CD4-positive, alpha-beta T cell treated with Interleukin-15 for 4 hours (primary cell): ENCODE measurements around the gene AGL.
"Not testable (repeated sequence)": the region's sequence is repeated elsewhere in the genome, so short reads cannot be mapped to it uniquely, and the experiment has no call there.

Source experiments
- DNase-seq: peaks from one replicate; pipeline ENCODE4 v3.0.0-alpha.2; 2020; ENCODE audit warnings: low spot score

The AGL gene

DNA sequence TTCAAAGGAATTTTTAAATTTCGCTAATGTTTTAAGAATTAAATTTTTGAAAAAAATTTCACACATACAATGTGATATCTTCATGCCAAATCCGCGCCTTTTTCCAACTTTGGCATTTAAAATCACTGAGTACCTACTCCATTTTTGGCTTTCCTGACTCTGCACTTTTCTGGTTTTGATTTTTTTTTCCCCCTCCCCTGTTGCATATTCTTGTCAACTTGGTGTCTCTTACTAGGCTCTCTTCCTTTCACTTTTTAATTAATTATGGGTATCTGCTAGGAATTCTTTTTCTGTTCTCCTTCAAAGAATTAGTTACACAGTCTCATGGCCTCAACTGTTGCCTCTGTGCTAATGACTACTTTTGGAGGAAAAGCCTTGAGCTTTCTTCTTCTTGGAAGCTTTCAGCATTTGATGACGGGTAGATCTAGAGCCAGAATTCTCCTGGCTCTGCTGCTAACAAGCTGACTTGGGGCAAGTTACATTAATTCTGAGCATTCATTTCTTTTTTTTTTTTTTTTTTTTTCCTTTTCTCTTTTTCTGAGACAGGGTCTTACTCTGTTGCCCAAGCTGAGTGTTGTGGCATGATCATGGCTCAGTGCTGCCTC lies 1.8 kb downstream of the AGL start:
- no peak for DNase-seq

DNA sequence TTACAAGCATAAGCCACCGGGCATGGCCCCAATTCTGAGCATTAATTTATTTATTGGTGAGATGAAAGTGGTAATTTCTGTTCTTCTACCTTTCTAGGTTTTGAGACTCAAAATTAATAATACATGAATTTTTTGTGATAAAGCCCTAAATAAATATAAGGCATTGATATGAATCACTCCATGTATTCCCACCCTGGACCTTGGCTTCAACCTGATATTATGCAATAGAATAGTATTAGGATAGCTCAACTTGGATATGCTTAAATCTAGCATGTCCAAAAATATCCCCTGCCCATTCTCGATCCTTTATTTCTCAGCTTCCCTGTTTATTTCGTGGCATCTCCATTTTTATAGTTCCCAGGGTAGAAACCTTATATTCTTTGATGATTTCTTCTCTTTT lies 2.5 kb downstream of the AGL start:
- no peak for DNase-seq

DNA sequence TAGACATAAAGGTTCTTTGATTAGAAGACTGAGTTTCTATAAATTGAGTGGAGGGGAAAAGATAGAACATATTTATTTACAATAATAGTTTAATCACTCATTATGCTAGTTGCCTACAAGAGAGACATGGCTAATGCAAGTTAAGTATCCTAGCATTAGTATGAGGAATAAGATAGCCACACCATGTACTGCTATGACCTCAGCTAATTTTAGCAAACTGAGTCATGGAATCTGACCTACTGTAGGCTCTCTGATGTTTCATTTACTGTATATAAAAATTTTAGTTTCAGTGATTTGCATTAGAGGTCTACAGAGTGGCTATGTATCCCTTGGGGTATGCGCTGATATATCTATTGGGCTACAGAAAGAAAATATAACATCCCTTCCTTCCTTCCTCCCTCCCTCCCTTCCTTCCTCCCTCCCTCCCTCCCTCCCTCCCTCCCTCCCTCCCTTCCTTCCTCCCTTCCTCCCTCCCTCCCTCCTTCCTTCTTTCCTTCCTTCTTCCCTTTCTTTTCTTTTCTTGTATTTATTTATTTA lies 5.8 kb downstream of the AGL start:
- no peak for DNase-seq

DNA sequence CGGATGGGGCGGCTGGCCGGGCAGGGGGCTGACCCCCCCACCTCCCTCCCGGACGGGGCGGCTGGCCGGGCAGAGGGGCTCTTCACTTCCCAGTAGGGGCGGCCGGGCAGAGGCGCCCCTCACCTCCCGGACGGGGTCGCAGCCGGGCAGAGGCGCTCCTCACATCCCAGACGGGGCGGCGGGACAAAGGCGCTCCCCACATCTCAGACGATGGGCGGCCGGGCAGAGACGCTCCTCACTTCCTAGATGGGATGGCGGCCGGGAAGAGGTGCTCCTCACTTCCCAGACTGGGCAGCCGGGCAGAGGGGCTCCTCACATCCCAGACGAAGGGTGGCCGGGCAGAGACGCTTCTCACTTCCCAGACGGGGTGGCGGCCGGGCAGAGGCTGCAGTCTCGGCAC lies 6.9 kb downstream of the AGL start:
- not testable (repeated sequence) for DNase-seq

DNA sequence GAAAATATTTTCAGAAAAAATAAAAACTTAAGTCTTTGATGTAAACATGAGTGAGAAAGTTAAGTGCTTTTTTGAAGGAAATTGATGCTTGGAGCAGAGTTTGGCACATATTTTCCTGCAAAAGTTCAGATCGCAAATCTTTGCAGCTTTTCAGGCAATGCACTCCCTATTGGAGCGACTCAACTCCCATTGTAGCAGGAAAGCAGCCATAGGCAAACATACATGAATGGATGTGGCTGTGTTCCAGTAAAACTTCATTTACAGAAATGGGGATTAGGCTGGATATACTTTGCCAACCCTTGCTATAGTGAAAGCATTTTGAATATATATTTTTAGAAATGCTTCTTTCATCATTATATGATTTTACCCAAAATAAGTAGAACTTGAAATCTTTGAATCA lies 8.1 kb downstream of the AGL start:
- DNase-seq, result no peak

DNA sequence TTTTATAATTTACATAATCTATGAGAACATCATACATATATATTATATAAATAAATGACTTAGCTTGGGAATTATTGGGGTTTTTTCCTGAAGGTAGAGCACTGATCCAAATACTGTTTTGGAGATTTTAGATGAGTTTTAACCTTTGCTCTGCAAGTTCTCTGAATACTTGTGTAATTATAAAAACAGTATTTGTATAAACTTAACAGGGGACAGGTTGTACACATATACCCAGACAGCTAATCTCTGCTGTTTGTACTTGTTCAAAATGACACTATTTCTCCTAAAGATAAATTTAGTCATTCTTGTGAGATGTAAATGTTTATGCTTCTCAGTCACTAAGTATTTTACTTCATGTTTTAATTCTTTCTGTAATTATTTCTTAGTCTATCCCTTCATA lies 8.7 kb downstream of the AGL start:
- DNase-seq, result no peak

DNA sequence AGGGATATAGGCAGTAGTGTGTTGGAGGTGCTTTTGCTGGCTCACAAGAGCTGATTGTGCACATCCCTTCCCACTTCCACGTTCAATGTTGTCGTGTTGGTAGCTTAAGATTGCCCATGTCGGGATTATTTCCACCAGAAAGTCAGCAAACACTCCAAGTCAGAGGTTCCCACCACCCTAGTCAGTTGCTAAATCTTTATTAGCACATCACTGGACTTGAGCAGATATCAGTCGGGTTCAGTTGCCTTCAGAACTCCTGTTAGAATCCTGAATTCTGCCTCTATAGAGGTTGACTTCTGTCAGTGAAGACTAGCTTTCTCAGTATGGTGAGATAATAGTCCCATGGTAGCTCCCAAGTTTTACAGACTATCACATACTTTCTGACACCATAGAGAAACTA lies 10.5 kb downstream of the AGL start:
- no peak for DNase-seq

DNA sequence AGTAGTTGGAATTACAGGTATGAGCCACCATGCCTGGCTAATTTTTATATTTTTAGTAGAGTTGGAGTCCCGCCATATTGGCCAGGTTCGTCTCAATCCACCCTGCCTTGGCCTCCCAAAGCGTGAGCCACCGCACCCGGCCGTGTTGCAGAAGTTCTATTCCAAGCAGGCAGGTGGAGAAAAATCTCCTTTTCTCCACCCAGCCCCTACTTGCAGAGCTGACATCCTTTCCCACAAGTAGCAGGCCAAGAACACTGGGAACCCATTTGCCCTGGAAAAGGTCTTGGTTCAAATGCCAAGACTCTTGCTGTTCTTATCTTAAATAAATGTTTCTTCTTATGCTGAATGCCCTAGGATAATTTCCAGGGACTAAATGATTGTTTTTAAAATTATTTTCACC lies 17.5 kb downstream of the AGL start:
- no peak for DNase-seq

DNA sequence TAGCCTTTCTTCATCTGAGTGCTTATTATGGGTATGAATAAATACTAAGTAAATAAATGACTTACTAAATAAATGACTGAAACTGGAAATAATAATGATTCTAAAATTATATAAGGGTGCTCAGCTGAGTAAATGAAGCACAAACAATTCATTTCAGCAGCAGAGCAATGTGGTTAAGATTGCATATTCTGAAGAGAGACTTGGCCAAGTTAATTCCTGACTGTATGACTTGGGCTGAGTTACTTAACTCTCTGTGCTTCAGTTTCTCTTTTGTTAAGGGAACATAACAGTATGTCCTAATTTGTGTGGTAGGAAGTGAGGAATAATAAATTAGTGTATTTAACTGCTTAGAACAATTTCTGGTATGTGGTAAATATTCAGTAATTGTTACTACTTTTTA lies 19.1 kb downstream of the AGL start:
- DNase-seq, result no peak

DNA sequence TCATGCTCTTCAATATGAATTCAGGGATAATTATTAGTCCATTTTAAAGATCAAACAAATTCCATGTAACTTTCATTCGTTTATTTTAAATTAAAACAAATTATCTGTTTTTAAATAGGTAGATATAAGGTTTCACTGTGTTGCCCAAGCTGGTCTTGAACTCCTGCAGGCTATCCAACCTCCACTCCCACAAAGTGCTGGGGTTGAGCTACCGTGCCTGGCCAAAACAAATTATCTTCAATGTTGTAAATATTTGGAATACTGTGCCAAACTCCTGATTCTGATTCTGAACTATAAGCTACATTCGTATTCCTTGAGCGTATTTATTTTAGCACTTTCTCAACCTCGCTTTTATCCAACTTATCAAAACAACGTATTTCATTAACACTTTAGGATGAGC lies 19.6 kb downstream of the AGL start:
- no peak for DNase-seq

DNA sequence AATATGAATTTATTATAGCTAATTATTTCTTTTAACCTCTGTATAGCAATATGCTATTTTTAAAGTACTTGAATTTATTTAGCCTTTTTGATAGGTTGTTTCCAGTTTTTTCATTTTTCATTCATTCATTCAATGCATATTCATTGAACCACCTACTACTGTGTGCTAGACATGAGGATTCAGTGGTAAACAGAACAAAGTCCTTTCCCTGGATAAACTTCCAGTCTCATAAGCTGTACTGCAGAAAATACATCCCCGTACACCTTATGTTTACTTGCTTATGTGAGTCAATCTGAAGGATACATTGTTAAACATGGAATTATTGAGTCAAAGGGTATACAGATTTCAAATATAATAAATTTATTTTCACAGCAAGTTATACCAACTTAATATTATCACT lies 21.9 kb downstream of the AGL start:
- no peak for DNase-seq

DNA sequence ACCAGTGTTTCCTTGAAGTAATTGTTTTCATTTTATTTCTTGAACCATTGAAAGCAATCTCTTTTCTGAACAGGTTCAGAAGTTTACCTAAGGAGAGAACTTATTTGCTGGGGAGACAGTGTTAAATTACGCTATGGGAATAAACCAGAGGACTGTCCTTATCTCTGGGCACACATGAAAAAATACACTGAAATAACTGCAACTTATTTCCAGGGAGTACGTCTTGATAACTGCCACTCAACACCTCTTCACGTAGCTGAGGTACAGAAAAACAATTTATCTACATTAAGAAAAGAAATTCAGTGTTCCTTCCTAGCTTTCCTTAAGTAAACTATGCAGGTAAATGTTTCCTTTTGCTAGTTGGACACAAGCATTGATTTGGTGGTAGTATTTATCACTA lies 27.4 kb downstream of the AGL start:
- DNase-seq, result no peak

DNA sequence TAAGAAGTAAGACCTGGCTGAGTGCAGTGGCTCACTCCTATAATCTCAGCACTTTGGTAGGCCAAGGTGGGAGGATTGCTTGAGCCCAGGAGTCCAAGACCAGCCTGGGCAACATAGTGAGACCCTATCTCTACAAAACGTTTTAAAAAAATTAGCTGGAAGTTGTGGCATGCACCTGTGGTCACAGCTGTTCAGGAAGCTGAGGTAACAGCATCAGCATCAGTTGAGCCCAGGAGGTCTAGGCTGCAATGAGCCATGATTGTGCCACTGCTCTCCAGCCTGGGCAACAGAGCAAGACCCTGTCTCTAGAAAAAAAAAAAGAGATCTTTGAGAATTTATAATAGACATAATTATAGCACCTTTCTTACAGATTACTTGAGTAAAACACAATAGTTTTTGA lies 36.0 kb downstream of the AGL start:
- DNase-seq, result no peak

DNA sequence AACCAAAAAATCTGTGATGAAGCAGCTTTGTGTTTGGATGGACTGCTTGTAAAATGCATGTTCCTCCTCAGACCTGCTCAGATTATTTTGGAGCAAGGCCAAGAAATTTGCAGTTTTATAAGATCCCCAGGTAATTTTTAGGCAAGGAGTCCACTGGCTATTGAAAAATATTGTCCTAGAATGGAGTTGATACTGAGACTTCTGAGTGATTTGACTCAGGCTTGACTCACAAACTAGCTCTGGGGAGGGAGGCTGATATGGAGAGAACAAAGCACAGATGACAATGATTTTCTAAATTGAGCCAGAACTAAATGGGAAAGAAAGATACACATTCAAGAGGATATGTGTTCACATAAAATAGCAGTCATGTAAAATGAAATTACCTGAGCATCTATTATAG lies 36.7 kb downstream of the AGL start:
- DNase-seq, result no peak

DNA sequence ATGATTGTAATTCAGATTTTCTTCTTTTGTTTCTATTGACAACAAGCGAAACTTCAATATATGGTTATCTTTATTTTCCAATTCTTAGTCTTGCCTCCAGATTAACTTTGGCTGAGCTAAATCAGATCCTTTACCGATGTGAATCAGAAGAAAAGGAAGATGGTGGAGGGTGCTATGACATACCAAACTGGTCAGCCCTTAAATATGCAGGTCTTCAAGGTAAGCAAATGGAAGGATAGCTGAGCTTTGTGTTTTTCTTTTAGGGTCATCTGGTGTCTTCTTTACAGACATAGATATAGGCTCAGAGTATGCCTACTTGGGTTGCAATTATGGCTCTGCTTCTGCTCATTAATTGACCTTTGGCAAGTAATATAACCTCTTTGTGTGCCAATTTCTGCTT lies 37.7 kb downstream of the AGL start:
- DNase-seq, result no peak

DNA sequence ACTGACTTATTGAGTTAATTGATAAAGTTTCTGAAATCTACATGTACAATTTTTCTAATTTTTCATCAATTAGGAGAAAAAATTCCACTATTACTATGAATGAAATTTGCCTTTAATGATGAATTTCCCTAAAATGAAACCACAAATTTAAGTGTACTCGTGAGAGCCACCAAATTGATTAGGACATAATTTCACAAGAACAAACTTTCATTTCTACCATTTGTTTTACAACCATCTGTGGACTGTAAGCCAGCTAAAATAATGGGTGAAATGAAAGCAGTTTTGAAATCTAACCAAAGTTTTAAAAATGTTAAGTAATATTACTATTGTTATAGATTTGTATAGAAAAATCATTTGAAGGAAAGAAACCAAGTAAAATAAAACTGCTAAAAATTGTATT lies 41.8 kb downstream of the AGL start:
- DNase-seq, result no peak

DNA sequence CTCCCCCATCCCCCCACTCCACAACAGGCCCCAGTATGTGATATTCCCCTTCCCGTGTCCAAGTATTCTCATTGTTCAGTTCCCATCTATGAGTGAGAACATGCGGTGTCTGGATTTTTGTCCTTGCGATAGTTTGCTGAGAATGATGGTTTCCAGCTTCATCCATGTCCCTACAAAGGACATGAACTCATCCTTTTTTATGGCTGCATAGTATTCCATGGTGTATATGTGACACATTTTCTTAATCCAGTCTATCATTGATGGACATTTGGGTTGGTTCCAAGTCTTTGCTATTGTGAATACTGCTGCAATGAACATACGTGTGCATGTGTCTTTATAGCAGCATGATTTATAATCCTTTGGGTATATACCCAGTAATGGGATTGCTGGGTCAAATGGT lies 53.1 kb downstream of the AGL start:
- not testable (repeated sequence) for DNase-seq

DNA sequence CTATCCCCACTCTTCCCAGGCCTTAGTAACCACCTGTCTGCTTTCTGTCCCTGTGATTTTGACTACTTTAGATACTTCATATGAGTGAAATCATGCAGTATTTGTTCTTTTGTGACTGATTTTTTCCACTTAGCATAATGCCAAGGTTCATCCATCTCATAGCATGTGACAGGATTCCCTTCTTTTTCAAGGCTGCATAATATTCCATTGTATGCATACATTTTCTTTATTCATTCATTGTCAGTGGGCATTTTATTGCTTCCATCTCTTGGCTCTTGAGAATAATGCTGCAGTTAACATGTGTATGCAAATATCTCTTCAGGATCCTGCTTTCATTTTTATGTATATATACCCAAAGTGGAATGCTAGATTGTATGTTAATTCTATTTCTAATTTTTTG lies 56.4 kb downstream of the AGL start:
- DNase-seq, result no peak

DNA sequence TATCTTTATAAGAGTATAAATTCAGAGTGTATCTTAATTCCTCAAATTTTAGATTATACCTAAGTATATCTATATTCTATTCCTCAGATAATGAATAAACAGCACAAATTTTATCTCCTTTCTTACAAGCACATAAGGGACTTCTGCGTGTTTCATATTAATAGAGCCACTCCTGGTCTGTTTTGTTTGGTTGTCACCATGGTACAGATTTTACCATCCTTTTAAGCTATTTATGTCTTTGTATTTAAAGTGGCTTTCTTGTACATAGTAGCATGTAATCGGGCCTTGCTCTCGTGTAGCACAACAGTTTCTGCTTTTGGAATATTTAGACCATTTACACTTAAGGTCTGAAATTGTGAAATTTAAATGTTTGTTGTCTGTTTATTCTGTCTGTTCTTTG lies 67.1 kb downstream of the AGL start:
- no peak for DNase-seq

DNA sequence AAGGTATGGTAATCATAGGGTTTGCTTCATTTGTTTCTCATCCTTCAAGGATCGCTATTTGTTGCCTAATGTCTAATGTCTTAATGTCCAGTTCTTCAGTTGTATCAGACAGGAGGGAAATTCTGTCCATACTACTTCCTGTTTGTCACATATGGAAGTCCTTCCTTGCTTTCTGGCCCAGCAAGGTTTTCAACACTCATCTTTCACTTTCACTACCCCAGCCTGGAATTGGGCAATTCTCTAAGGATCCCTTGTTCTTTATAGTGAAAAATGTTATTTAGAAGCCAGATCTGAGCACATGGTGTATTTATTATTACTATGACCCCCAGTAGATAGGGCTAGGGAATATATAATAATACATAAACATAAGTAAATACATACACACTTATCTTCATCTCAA lies 69.1 kb downstream of the AGL start:
- no peak for DNase-seq

DNA sequence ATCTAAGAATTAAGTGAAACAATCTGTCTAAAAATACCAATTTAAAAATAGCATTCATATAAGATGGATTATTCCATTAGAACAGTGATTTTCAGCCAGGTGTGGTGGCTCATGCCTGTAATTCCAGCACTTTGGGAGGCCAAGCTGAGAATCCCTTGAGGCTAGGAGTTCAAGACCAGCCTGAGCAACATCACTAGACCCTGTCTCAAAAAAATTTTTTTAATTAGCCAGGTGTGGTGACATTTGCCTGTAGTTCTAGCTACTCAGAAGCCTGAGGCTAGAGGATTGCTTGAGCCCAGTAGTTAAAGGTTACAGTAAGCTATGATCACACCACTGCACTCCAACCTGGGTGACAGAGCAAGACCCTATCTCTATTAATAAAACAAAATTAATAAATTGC lies 84.6 kb downstream of the AGL start:
- DNase-seq, result no peak

DNA sequence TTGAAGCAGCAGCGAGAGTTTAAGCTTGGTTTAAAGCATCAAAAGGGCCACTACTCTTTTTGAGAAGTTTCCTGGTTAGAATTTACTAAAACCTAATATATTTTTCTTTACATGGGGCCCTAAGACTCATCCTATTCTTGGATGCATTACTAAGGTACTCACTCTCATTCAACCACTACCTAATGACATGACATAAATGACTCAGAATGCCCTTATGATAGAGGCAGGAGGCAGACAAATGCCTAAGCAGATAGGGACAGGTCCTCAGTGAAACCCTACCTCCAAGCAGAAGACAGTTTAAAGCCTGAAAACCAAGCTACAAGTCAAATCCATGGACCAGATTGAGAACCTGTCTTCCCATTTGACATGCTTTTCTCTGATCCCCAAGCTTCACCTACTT lies 85.4 kb downstream of the AGL start:
- DNase-seq, result no peak

DNA sequence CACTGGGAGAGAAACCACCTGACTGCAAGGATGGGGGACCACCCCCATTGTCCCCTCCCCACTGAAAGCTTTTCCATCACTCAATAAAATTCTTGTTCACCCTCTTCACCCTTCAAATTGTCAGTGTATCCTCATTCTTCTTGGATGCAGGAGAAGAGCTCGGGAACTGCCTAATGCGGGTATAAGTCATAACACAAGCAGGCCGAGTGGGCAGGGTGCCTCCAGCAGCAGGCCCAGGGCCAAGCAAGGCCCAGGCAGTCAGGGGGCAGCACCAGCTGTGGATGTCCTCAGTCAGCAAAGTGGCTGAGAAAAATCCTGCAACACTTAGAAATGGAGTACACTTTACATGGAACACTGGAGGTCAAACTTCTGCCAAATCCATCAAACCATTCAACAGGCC lies 85.9 kb downstream of the AGL start:
- no peak for DNase-seq

DNA sequence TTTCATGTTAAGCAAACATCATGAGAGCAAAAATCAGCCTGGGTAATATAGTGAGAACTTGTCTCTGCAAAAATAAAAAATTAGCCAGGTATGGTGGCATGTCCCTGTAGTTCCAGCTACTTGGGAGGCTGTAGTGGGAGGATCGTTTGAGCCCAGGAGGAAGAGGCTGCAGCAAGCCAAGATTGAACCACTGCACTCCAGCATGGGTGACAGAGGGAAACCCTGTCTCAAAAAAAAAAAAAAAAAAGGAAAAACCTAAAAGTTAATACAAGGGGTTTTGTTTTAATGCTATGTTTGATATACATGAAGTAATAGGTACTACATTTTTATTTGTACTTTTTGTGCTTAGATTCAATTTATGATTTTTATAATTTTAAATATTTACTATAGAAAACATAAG lies 92.6 kb downstream of the AGL start:
- no peak for DNase-seq
